Ascending aorta (tissue), 2 donors: ENCODE measurements around the gene PRR35. TPM values are rescaled to one million over a fixed set of nuclear protein-coding genes. Genes with fewer than 3 reads are reported as not detected.

Experiments used
- DNase-seq, 2 donors: peaks; one replicate each; pipeline ENCODE4 v3.0.0-alpha.2; 2019; ENCODE audit warnings: low spot score in 2 of 2
- H3K27ac ChIP-seq, 2 donors: fragments of 200-600 bp; sonication (generic); one replicate each; pipeline ENCODE4 v1.5.1; 2016 to 2017; ENCODE audit warnings: mild to moderate bottlenecking in 1 of 2
- H3K27me3 ChIP-seq: fragments of 200-600 bp; sonication (generic); one replicate; pipeline ENCODE4 v1.5.1; 2017
- H3K36me3 ChIP-seq, 2 donors: fragments of 200-600 bp; sonication (generic); one replicate each; pipeline ENCODE4 v1.5.1; 2016
- H3K4me1 ChIP-seq, 2 donors: fragments of 200-600 bp; sonication (generic); one replicate each; pipeline ENCODE4 v1.5.1; 2016 to 2017; ENCODE audit warnings: mild to moderate bottlenecking in 1 of 2
- H3K4me3 ChIP-seq, 2 donors: fragments of 200-600 bp; sonication (generic); one replicate each; pipeline ENCODE4 v1.5.1; 2016 to 2017; ENCODE audit warnings: mild to moderate bottlenecking in 1 of 2
- H3K9me3 ChIP-seq, 2 donors: fragments of 200-600 bp; sonication (generic); one replicate each; pipeline ENCODE4 v1.5.1; 2016
- intact Hi-C: fragments of 100-400 bp; cut with DNase I; formaldehyde crosslinking; loops from one replicate; pipeline ENCODE4 v1.15.1; 2023
- total RNA-seq: library from RNA; depleted of rRNA; stranded (reverse); fragments of >200 nt; gene quantifications from one replicate; pipeline ENCODE4 v1.1.0, GENCODE V29; 2016
- TF ChIP-seq, protein P1 (sequence below), 3 experiments: fragments of 200-600 bp in 2 of 3; fragments of 450-650 bp in 1 of 3; sonication (generic) in 2 of 3; IDR thresholded peaks; one replicate each; pipeline ENCODE4 v1.5.1; 2016 to 2019; ENCODE audit warnings: antibody characterized with exemption in 3 of 3, mild to moderate bottlenecking in 1 of 3, moderate library complexity in 1 of 3

PRR35 gene
- total RNA-seq, 1 donor from 2014 or later = not detected

DNA sequence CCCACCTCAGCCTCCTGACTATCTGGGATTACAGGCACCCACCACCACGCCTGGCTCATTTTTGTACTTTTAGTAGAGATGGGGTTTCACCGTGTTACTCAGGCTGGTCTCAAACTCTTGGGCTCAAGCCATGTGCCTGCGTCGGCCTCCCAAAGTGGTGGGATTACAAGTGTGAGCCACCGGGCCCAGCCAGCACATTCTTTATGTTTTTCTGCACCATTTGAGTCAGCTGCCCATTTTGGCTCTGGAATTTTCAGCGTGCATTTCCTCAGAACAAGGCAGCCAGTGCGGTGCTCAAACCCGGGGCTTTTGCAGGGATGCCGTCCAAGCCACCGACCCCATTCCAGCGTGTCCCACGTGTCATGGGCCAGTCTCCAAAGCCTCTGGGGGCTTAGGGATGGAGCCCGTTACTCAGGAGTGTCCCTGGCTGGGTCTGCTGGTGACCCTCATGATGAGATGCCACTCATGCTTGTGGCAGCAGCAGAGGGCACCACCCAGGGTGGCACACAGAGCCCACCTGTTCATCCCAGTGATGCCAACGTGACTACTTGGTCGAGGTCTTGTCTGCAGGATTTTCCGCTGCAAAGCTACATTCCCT is 26.0 kb downstream of the PRR35 start:
- Histone ChIP-seq H3K9me3 (no peaks in the 10 kb centered on the region), H3K36me3 (peaks cover 1 to 7% of the 10 kb centered on the region in 2 donors), H3K4me1 (peaks cover 8 to 19% of the 10 kb centered on the region in 2 donors), H3K27me3 (no peaks in the 10 kb centered on the region), H3K4me3 (no peak overlapping the region), H3K27ac (no peak overlapping the region)
- no peak for DNase-seq
- intact Hi-C loops = loop anchor here (5.0 kb wide), 2 partner anchors 204 to 354 kb away; partner anchors contain the start of genes FAM234A and PGAP6
- TF ChIP-seq, protein P1, sequence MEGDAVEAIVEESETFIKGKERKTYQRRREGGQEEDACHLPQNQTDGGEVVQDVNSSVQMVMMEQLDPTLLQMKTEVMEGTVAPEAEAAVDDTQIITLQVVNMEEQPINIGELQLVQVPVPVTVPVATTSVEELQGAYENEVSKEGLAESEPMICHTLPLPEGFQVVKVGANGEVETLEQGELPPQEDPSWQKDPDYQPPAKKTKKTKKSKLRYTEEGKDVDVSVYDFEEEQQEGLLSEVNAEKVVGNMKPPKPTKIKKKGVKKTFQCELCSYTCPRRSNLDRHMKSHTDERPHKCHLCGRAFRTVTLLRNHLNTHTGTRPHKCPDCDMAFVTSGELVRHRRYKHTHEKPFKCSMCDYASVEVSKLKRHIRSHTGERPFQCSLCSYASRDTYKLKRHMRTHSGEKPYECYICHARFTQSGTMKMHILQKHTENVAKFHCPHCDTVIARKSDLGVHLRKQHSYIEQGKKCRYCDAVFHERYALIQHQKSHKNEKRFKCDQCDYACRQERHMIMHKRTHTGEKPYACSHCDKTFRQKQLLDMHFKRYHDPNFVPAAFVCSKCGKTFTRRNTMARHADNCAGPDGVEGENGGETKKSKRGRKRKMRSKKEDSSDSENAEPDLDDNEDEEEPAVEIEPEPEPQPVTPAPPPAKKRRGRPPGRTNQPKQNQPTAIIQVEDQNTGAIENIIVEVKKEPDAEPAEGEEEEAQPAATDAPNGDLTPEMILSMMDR (IDR thresholded peaks at IDR 0.05) = no peak

DNA sequence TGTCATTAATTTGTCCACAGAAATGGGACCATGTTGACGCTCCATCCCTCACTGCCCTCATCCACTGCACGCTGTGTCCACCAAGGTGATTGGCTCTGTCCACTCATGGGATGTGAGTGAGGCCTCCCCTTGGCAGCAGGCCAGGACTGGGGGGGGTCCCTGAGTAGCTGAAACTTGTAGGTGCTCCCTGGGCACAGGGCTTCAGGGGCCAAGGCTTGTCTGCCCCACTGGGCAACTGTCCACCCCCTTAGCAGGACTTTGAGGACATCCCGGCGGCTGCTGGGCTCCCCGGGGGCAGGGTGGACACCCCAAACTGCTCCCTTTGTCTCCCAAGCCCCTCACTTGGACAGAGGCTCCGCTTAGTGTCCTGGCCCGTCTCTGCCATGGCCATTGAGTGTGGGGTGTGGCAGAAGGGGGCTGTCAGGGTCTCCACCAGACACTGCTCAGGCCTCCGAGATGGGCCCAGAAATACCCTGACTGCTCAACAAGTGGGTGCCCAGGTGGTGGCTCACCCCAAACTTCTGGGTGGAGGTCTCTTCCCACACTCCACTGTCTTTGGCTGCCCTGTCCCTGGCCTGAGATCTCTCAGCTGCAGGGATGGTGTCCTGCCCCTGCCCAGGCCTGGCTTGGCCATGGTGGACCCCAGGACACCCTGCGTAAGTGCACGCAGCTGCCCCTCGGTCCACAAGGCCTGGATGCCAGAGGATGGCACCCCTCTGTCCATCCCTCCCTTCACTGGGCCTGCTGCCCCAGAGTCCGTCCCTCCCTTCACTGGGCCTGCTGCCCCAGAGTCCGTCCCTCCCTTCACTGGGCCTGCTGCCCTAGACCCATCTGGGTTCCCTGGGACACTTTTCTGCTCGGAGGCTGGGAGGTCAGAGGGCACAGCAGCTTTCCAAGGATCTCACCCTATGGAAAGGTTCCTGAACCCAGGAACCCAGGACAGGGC is 26.7 kb downstream of the PRR35 start:
- H3K36me3 ChIP-seq = peaks cover 0 to 7% of the 10 kb centered on the region in 2 donors
- DNase-seq = no peak
- peaks cover 8 to 27% of the 10 kb centered on the region in 2 donors for H3K4me1 ChIP-seq
- no peaks in the 10 kb centered on the region for H3K27me3 ChIP-seq
- H3K9me3 ChIP-seq = no peaks in the 10 kb centered on the region
- TF ChIP-seq, protein P1 (IDR thresholded peaks at IDR 0.05) = no peak
- H3K4me3 ChIP-seq = no peak overlapping the region
- H3K27ac ChIP-seq = no peak overlapping the region
- intact Hi-C loops = loop anchor here (5.0 kb wide), 2 partner anchors 205 to 355 kb away; partner anchors contain the start of genes FAM234A and PGAP6

DNA sequence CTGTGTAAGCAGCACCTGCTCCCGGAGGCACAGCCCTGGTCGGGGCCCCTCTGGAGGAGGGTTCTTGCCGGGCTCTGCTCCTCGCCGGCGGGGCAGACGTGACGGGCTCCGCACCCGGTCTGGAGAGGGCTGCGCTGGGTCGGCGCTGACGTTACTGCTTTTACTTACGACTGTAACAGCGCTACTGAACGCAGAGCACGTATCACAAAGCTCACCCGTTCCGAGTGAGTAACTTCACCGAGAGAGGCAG is 28.4 kb downstream of the PRR35 start:
- peak in 1 of 2 donors; percentile 75 for DNase-seq
- peak overlapping the region; percentile 75 to 81 for H3K4me3 ChIP-seq
- peak overlapping the region; percentile 92 to 94 for H3K27ac ChIP-seq
- no peaks in the 10 kb centered on the region for H3K27me3 ChIP-seq
- TF ChIP-seq, protein P1 (IDR thresholded peaks at IDR 0.05) = no peak
- peaks cover 8 to 32% of the 10 kb centered on the region in 2 donors for H3K4me1 ChIP-seq
- H3K9me3 ChIP-seq = no peaks in the 10 kb centered on the region
- H3K36me3 ChIP-seq = no peaks in the 10 kb centered on the region
- intact Hi-C loops = loop anchor here (5.0 kb wide), 2 partner anchors 206 to 356 kb away; partner anchors contain the start of genes FAM234A and PGAP6

DNA sequence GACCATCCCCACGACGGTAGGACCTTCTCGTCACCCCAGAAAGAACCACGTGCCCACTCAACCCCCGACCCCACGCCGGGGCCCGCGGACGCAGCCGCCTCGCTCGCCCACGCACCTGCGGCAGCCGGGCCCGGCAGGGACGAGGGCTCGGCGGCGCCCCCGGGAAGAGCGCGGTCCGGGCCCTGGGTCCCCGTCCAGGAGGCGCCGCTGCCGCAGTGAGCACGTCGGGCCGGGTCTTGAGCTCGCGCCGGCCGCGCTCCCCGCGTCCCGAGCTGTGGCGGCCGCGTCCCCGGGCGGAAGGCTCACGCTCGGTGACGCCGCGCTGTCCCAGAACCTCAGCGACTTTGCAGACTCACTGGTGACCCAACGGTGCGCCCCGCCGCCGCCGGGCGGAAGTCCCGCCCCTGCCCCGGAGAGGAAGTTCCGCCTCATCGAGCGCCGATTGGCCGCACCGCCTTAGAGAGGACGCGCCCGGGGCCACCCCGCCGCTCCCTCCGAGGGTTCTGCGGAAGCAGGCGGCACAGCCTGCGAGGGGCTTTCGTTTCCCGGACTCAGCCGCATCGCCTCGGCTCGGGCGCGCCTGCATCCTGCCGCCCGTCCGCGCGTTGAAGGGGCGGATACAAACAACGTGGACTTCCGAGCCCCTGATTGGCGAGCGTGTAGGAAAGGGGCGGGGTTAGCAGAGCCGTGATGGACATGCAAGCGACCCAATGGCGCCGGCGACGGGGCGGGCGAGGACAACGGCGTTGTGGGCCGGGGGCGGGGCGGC is 28.9 kb downstream of the PRR35 start:
- no peaks in the 10 kb centered on the region for H3K9me3 ChIP-seq
- H3K4me1 ChIP-seq = peaks cover 8 to 32% of the 10 kb centered on the region in 2 donors
- TF ChIP-seq, protein P1 (IDR thresholded peaks at IDR 0.05) = peak in 1 of 3 experiments; percentile 17

DNA sequence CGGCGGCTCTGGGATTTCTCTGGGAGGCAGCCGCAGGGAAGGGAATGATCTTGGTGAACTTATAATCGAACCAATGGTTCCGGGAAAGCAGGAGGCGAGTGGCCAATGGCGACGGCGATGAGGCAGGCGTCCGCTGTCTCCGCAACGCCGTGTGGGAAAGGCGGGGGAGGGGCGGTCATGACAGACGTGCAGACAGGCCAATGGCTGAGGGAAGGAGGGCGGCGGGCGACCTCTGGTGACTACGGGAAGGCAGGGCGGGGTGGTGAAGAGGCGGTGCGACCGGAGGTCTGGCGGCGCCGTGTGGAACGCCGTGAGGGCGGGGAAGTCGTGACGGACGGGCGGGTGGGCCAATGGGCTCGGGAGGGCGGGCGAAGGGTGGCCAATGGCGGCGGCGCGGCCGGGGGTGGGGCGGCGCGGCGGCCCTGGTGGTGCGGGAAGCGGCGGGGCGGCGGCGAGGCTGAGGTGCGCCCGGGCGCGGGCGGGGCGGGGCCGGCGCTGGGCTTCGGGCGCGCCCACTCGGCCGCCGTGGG is 29.5 kb downstream of the PRR35 start, which contains the start of gene RAB40C:
RAB40C (plus strand) TSS at position 409 of the 530 bp plus-strand sequence. CDS start 226 bp downstream, outside the sequence.
- H3K27ac ChIP-seq = peak within 1 kb of the TSS; percentile 92 to 94
- peaks cover 0 to 3% of the 10 kb centered on the region in 2 donors for H3K36me3 ChIP-seq
- no peaks in the 10 kb centered on the region for H3K9me3 ChIP-seq
- TF ChIP-seq, protein P1 (IDR thresholded peaks at IDR 0.05) = no peak
- H3K4me3 ChIP-seq = peak within 1 kb of the TSS; percentile 85 to 92
- intact Hi-C loops = loop anchor here (1.0 to 5.0 kb wide), 5 partner anchors 47 to 357 kb away; partner anchors contain the start of genes CAPN15, FAM234A, METTL26 and PGAP6
- peak; percentile 92 to 99 for DNase-seq
- H3K27me3 ChIP-seq = no peaks in the 10 kb centered on the region
- H3K4me1 ChIP-seq = peaks cover 8 to 32% of the 10 kb centered on the region in 2 donors

More for the DNA sequence above, 28.9 kb downstream of the PRR35 start:
- H3K27ac ChIP-seq = peak overlapping the region; percentile 92 to 94
- peak overlapping the region; percentile 75 to 81 for H3K4me3 ChIP-seq
- intact Hi-C loops = loop anchor here (1.0 to 5.0 kb wide), 5 partner anchors 47 to 357 kb away; partner anchors contain the start of genes CAPN15, FAM234A, METTL26 and PGAP6
- peaks cover 0 to 3% of the 10 kb centered on the region in 2 donors for H3K36me3 ChIP-seq
- DNase-seq = peak; percentile 83 to 98
- no peaks in the 10 kb centered on the region for H3K27me3 ChIP-seq
